ENCODE data around the gene UGT1A4.

UGT1A4 gene

DNA sequence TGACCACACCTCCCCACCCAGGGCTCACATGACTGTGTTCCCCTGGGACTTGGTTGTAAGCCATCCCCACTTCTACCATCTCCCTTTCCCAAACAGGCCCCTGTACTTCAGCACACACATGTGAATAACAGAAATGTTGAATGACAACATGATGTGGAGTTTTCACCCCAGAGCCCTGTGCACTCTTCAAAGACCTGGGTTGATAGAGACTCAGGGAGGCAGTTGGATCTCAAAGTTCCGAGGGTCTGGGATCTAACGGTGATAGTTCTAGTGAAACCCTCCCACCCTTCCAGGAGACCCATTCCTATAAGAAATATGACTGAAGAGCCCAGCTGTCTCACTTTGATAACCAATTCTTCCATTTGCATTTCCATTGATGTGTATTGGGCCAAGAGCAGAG is 59.5 kb downstream of the UGT1A4 start, which contains the start of gene MROH2A:
Gene MROH2A, plus strand, starts transcription at position 301 of the 400 bp plus-strand sequence. CDS start 1,029 bp downstream, outside the sequence.
- DNase-seq = no peak
- intact Hi-C loops (cut with DNase I) = no loop called here

DNA sequence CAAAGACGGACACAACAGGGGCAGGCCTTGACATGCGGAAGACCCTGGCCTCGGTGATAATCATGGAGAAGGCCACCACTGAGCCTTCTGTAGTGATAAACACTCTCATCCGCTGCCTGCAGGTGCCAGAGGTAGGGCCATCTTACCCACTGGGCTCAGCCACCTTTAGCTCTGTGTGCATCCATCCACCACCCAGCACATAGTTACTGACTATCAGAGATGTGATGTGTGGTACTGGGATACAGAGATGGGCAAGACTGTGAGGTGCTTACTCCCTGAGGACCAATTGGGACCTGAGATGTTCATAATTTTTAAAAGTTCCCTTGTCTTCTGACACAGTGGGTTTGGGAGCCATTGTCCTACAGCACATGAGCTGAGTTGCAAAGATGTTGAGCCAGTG is 61.2 kb downstream of the UGT1A4 start:
- no peak for DNase-seq

DNA sequence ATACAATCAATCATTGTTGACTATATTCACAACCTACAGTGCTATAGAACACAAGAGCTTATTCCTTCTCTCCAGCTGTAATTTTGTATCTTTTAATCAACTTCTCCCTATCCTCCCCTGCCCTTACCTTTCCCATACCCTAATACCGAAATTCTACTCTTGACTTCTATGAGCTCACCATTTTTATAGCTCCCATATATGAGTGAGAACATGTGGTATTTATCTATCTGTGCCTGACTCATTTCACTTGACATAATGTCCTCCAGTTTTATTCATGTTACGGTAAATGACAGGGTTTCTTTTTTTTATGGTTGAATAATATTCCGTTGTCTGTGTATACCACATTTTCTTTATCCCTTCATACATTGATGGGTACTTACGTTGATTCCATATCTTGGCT is 62.2 kb downstream of the UGT1A4 start:
- intact Hi-C loops (cut with DNase I) = no loop called here
- no peak for DNase-seq

More for the DNA sequence above, 61.2 kb downstream of the UGT1A4 start:
- intact Hi-C loops (cut with DNase I) = no loop called here

DNA sequence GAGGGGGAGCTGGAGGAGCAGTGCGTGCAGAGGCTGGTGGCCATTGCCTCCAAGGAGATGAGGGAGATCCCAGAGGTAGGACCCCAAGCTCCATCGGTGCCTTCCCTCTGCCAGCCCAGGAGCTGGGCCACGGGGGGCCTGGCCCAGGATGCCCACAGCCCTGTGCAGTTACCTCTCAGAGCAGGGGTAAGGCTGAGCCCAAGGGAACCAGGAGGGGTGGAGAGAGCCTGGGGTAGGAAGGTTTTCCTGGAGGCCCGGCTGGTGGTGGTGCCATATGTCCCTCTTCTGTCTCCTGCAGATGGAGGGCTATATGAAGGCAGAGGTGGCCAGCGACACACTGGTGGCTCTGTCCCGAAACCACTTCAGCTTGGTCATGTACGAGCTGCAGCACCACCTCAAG is 71.0 kb downstream of the UGT1A4 start:
- no peak for DNase-seq
- intact Hi-C loops (cut with DNase I) = no loop called here

DNA sequence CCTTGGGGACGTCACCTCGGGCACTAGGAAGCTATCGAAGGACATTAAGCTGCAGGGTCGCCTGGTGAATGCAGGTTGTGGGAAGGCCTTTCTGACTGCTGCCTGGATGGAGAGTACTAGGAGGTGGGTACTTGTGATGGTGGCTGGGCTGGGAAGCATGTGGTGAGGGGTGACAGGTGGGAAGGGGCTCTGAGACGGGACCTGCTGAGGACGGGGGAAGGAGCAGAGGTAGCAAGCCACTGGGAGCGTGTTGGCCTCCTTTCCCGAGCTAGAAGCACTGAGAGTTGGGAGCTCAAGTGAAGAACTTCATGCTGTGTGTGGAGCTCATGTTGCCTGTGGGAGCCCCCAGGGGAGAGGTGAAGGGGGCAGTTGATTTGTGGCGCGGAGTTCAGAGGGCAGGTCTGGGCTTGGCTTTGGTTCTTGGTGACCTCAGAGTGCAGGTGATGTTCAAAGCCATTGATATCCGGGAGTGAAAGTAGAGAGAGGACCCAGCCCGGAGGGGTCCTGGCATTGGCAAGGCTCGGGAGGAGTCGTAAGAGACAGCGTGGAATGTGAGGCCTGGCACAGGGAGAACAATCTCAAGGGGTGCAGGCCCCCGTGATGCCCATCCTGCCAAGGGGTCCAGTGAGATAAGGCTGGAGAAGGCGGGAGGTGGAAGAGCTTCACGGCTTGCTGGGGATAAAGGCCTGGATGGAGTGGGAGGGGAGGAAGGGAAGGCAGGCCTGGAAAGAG is 72.8 kb downstream of the UGT1A4 start:
- DNase-seq = no peak
- intact Hi-C loops (cut with DNase I) = no loop called here

DNA sequence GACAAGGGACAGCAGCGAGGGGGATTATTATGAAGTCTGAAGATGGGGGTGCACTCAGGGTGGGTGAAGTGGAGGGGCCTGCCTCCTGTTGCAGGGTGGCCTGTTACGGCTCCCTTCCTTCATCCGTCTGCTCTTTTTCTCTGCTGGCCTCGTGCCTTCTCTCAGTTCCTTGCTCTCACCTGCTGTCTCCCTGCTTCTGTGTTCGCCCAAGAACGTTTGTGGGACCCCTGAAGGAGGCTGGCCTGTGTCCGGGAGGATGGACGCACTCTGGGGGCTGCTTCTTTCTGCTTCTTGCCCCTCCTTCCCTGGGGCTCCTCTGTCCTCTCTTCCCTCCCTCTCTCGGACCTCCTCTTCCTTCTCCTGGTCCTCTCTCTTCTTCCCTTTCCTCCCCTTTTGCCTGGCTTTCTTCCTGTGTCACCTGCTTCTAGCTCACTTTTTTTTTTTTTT is 73.4 kb downstream of the UGT1A4 start:
- intact Hi-C loops (cut with DNase I) = no loop called here
- DNase-seq = no peak

DNA sequence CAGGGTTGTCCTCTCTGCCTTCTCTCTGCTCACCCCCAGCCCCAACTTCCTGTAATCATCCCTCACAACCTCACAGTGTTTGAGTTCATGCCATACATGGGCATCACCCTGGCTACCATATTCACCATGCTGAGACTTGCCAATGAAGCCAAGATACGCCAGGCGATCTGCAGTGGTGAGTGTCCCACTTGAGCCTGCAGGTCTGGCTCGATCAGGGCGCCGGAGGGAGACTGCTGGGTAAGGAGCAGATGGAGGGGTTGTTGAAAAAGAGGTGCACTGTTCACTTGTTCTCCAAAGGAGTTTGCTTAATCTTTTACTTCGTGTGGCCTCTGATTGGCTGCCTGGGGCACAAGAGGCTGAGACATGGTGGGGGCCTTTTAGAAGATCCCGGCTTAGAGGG is 74.2 kb downstream of the UGT1A4 start:
- no peak for DNase-seq
- intact Hi-C loops (cut with DNase I) = no loop called here

DNA sequence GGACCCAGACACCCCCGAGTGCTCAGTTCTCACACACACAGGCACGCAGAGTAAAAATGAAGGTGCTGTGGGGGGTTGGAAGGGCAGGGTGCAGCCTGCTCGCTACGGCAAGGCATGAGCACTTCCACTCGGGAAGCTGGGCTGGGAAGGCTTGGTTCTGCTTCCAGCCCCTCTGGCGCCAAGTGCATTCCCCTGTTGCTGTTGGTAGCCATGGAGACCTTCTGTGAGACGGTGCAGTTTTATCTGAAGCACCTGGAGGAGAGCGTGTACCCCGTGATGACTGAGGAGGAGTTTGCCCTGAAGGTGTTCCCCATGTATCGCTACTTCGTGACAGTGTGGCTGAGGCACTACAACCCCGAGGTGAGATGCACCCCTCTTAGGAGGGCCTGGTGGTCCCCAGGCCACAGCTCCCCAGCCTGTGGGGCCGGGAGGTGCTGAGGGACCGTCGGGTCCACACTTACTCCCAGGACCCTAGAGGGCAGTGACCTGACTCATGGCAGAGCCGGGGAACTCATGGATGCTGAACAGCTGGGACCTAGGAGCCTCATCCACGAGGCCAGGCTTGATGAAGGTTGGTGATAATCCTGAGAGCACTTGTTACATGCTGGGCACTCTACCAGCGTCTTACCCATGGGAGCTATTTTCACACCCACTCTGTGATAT is 75.1 kb downstream of the UGT1A4 start:
- intact Hi-C loops (cut with DNase I) = no loop called here
- DNase-seq = no peak

DNA sequence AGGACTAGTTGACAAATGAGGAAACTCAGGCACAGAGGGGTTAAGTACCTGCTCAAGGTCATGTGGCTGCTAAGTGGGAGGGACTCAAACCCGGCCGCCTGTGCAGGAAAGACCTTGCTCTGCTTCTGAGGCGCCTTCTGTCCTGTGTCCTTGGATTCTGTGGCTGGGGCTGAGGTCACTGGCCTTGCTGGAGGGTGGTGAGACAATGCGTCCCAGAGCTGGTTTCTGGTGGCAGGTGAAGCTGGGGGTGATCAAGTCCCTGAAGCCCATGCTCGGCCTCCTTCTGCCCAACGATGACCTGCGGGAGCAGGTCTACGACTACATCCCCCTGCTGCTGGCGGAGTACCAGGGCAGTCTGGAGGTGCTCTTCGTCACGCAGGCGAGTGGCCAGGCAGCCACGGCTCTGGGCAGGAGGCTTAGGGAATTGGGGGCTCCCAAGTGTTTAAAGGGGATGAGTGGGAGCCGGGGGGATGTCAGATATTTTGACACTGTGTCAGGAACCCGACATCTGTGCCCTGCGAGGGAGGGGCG is 75.7 kb downstream of the UGT1A4 start:
- DNase-seq = no peak
- intact Hi-C loops (cut with DNase I) = no loop called here

DNA sequence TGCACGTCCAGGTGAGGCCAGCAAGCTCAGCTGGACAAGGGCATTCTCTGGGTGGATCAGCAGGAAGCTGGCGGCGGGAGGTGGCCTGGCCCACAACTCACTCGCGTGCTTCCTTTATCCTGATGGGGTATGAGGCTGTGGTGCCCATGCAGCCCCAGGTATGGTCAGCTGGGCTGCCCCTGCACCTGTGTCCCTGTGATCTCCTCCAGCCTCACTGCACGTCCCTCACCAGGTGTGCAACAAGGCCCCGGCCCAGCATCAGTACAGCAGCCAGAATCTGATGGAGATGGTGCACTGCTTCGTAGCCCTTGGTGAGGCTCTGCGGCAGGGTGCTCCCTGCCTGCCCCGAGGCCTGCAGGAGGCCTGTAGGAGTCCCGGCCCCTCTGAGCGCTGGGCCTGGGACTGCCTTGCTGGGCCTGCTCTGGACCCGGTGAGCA is 77.2 kb downstream of the UGT1A4 start:
- intact Hi-C loops (cut with DNase I) = no loop called here
- DNase-seq = no peak

DNA sequence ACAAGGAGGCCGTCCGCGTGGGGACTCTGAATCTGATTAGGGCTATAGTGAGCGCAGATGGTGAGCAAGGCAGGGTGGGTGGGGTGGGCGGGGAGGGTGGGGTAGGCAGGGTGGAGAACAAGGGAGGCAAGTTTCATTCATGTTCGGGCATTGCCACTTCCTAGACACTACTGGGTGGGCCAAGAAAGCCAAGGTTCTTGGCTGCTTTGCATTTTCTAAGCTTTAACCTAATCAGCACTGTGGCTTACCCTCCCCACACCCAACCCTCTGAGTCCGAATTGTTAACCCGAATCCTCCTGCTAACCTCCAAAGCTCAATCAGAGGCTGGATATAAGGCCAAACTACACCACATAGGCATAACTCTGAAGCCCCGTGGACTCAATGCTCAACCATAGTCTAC is 77.7 kb downstream of the UGT1A4 start:
- intact Hi-C loops (cut with DNase I) = no loop called here

DNA sequence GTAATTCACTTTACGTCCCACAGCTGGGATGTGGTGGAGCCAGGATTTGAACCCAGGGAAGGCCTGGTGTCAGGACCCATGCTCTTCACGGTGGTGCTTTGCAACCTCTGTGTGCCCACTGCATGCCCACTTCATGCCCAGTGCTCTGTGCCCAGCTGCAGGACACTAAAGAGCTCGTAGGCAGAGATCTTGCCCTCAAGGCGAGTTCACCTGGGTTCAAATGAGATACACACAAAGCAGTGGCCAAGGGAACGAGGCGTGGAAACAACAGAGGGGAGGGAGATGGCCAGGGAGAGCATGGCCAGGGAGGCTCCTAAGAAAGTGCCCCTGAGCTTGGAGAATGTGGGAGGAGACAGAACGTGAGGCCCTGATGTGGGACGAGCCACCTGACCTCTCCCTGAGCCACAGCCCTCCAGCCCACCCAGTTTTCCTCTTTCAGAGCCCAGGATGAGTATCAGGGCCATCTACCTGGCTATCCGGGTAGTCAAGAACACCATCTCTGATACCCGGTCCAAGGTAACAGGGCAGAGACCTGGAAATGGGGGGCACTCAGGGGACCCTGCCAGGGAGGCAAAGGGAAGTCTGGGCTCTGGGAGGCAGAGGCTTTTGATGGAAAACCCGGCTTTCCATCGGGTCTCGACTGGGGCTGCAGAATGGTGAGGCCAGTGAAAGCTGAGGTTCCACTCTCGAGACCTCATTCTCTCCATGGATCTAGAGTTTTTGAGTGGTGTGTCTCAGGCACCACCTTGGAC is 80.0 kb downstream of the UGT1A4 start:
- peak in 1 of 10 donors; percentile 33 for DNase-seq

More for the DNA sequence above, 77.7 kb downstream of the UGT1A4 start:
- no peak for DNase-seq

DNA sequence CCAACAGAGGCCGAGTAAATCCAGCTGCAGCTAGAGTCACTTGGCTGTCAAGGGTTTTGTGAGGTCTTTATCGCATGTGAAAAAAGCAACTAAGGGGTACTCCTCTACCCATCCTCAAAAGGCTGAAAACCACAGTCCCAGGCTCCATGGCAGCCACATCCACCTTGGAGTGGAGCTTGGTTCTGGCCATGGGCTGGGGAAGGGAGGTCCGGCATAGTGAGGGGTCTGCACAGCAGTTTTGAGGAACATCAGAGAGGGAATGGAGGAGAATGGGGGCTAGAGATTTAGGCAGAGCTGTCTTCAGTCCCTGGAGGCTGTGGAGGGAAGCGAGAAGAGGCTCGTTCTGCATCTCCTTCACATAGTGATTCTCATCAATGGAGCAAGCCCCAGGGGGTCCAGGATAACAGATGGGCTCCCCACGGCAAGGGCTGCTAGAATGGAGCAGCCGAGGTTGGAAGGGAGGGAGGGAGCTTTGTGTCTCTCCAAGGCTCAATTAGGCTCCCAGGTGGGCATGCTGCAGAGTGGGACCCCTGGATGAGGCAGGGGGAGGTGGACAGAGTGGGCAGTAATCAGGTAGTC is 80.6 kb downstream of the UGT1A4 start:
- DNase-seq = peak in 1 of 10 donors; percentile 2

More for the DNA sequence above, 80.0 kb downstream of the UGT1A4 start:
- intact Hi-C loops (cut with DNase I) = no loop called here

DNA sequence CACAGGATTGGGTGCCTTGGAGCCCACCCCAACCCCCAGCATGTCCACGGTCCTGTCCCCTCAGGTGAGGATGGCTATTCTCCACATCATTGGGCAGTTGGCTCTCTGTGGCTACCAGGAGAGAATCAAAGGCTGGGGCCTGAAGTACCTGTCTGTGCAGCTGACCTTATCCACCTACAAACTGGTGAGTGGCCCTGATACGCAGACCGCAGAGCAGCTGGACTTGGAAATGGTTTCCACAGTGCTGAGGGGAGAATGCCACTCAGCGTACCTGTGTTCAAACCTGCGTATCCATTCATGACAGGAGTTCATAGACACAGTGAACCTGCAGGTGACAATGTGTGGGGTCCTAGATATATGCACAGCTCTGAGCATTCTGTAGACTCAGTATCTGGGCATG is 81.2 kb downstream of the UGT1A4 start:
- no peak for DNase-seq
- intact Hi-C loops (cut with DNase I) = no loop called here

More for the DNA sequence above, 80.6 kb downstream of the UGT1A4 start:
- intact Hi-C loops (cut with DNase I) = no loop called here

DNA sequence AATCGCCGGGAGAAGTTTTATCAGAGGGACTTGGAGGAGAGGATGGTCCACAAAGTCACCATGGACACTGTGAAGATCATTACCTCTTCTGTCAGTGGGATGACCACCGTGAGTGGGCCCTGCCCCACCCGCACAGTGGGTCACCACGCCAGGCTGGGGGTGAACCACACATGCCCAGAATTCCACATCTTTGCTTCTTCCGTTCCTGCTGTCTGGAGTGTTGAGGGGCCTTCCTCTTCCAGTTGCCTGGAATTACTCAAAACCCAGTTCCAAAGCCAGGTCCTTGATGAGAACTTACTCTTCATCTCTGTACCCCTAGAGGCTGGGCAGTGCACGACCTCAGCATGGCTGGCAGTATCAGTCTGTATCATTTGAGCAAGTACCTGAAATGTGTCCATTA is 81.7 kb downstream of the UGT1A4 start:
- peak in 1 of 10 donors; percentile 2 for DNase-seq
- intact Hi-C loops (cut with DNase I) = no loop called here

DNA sequence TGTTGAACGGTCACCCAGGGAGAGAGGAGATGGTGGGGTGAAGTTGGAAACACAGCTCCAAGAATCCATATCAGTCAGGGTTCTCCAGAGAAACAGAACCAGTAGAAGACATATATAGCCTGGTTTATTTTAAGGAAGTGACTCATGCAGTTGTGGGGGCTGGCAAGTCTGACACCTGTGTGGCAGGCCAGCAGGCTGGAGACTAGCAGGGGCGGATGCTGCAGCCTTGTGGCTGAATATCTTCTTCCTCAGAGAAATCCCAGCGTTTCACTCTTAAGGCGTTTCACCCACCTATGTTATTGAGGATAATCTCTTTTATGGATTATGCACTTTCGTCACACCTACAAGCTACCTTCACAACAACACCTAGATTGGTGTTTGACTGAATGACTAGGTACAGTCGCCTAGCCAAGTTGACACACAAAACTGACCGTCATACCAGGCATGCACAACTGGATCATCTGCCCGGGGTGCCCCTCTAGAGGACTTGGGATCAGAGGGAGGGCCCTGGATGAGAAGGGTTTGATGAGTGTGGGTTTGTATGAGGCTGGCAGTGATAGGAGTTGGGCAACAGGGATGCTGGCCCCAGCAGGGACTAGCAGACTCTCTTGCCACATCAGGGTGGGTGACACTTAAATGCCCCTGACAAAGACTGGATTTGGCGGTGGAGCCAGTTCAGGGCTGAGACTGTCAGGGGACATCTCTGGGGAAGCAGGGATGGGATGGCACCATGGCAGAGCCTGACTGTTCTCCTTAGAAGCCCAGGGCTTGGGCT is 83.0 kb downstream of the UGT1A4 start:
- DNase-seq = peak in 5 of 10 donors; percentile 13 to 89 (median 55)

DNA sequence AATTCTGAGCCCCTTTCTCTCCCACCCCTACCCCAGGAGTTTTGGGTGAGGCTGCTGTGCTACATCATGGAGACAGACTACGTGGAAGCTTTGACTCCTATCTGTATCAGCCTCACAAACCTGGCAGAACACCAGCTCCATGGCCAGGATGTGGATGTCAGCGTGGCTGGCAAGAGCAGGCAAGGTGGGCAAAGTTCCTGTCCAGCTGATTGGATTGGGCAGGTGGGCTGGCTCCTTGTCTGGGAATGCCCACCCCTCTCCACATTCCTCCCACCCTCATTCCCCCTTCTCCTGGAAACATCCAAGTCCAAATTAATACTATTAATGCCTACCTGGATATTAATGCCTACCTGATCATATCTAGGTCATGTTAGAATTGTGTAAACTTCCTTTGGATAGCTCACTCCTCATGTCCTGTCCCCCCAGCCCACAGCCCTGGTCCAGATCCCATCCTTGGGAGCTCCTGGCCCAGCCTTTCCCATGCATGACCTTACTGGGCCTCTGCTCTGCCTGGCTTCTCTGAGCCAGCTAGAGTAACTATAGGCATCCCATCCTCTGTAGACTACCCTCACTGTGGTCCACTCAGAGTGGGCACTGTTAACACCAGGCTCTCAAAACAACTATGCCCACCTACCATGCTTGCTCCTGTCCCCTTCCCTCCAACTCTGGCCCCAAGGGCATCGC is 83.7 kb downstream of the UGT1A4 start:
- intact Hi-C loops (cut with DNase I) = no loop called here
- DNase-seq = peak in 1 of 10 donors; percentile 48

More for the DNA sequence above, 83.0 kb downstream of the UGT1A4 start:
- intact Hi-C loops (cut with DNase I) = no loop called here

DNA sequence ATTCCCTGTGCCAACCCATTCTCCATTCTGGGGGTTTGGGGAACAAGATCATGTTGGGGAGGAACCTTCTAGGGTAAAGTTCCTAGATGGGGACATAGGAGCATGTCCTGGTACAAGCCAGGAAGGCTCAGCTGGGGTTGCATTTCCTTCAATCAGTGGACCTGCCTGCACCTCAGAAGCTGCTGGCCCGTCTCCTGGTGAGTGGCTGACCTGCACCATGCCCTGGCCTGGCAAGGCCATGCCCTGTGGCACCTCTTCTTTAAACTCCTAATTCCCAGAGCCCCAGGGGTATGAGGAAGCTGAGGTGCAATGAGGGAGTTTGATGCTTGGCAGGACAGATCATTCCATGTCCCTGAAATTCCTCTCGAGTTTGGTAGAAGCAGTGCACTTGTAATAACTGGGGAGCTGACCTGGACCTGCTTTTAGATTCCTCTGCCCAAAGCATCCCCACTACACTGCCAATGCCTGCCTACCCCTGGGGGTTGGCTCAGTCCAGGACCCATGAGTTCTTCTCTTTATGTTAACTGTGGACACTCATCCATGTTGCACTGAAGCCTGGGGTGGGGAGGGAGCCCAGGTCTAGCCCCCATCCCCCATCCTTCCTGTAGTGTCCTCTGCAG is 84.9 kb downstream of the UGT1A4 start:
- intact Hi-C loops (cut with DNase I) = no loop called here
- DNase-seq = peak in 1 of 10 donors; percentile 16

DNA sequence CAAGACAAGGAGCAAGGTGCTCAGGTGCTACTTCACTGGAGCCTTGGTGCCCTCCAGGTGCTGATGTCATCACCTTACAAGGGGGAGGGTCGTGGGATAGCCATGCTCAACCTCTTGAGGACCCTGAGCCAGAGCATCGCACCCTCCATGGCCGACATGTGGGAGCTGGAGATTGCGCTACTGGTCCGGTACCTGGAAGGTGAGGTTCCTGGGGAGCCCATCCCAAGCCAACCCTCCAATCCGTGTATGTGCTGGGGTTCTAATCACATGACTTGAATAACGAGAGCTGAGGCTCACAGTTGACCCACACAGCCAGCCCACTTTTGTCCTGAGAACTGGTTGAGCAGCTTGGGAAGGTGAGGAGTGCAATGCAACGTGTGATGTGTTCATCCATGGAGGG is 85.5 kb downstream of the UGT1A4 start:
- intact Hi-C loops (cut with DNase I) = no loop called here
- DNase-seq = peak in 1 of 10 donors; percentile 46
